GM18868 (cell line): ENCODE measurements around the gene EXT2.

ENCODE experiments used
- ATAC-seq: cut with Tn5 transposase; IDR thresholded peaks from one replicate; pipeline ENCODE4 v1.9.1; 2021; ENCODE audit warnings: mild to moderate bottlenecking, moderate library complexity; ENCODE audit not compliant: unreplicated experiment

The EXT2 gene

DNA sequence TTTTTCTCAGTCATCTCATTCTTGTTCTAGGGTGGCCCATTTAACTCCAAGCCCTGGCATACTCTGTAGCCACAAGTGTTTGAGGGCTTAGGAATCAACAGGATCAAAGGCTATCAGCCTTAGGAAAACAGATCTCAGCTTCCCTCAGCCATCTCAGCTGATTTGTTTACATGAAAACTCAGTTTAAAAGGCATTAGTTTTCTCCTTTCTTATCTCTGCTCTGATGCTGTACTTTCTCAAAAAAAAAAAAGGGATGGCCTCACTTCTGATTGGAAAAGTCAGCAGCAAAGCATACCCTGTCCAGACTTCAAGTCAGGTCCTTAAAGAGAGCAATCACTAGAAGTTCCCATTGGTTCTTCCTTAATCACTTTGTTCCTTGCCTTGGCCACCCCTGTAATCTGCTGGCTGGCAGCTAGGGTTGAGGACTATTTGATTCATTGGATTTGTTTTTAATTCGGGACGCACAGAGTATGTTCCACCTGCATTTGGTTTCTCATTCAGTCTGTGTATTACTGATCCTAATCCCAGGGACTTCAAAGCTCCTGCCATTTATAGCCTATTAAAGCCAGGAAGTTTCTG is 102.8 kb downstream of the EXT2 start:
- no peak for ATAC-seq

DNA sequence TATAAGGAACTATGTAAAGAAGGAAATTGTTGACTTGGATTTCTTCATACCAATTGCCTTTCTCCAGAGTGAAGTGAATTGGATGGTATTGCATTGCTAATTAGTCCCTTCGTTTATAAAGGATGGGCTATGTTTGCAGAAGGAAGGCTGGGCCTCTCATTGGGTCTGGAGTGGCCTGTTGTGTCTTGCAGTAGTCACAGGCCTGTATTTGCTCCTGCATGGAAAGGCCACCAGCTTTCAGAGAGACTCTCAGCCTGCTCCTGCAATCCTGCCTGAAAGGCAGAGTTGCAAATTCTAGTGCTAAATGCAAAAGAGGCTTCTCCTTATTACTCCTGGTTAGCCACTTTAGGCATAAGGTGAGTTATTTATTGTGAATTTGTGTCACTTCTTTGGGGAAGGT is 103.8 kb downstream of the EXT2 start:
- no peak for ATAC-seq

DNA sequence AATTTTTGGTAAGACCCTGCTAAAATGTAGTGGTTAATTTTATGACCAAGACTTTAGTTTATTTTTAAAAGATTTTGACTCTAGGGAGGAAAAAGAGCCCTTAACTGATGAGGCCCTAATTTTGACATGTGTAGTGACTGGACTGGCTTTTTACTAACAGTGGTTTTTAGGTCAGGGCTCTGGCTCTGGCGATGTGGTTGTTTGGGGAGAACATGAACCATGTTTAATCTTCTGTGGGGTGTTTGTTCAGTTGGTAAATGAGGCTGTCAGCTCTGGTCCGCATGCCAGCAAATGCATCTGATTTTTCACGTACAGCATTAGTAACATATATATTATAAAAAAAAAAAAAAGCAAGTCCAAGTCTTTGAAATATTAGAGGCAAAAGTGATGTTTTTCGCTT is 104.3 kb downstream of the EXT2 start:
- no peak for ATAC-seq

DNA sequence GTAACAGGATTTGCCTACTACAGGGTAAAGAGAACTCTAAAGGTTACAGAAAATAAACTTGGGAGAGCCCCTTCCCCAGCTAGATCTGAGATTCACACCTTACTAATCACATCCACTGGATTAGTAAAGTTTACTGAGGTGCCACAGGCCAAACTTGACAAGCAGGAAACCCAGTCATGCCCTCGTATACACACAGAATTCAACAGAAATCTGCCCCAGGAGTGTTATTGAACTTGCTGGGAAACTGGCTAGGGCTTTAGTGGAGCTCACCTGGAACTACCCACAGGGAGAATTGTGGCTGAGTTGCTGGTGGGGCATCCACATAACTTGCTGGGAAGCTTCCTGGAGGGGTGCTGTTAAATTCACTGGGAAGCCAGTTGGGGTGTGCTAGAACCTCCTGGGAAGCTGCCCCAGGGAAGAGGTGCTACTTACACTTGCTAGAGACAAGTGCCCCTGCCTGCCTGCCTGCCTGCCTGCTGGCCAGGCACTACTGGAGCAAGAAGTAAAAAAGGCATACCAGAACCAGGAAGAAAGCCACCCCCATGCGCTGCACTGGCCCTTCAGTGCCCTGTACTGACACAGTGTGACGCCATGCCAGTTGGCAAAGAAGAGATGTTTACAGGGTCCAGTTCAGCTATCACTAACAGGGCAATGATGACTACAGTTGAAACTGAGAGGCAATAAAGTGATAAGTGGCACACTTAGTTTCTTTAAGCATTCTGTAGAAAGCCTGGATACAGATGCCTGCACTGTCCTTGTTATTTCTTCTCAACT is 108.0 kb downstream of the EXT2 start:
- no peak for ATAC-seq

DNA sequence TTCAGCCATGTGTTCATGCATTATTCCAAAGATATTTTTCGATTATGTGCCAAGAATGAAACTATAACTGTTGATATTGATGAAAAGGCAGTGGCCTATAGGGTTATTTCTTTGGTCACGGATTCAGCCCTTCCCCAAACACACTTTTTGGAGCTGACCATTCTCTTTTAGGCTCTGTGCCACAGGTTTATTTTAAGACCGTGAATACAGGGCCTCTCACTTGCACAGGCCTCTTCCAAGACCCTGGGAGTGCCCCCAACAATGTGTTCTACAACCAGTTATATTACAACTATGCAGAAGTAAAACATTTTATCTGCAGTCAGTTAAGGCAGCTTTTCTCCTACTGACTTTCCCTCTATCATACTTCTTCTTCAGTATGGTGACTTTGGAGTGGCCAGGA is 109.9 kb downstream of the EXT2 start:
- ATAC-seq: no peak

- ATAC-seq: no peak
These were observed 110.4 kb downstream of the EXT2 start for GRCh38 chr11:44205836-44206235.

GRCh38 chr11:44207292-44207691 is 111.8 kb downstream of the EXT2 start:
- no peak for ATAC-seq

- no peak for ATAC-seq
These were observed 113.6 kb downstream of the EXT2 start for GRCh38 chr11:44208976-44209603.

GRCh38 chr11:44212128-44212527 is 116.7 kb downstream of the EXT2 start:
- no peak for ATAC-seq

GRCh38 chr11:44213148-44213547 is 117.7 kb downstream of the EXT2 start:
- no peak for ATAC-seq

- ATAC-seq: no peak
These were observed 122.0 kb downstream of the EXT2 start for GRCh38 chr11:44217432-44217831.

DNA sequence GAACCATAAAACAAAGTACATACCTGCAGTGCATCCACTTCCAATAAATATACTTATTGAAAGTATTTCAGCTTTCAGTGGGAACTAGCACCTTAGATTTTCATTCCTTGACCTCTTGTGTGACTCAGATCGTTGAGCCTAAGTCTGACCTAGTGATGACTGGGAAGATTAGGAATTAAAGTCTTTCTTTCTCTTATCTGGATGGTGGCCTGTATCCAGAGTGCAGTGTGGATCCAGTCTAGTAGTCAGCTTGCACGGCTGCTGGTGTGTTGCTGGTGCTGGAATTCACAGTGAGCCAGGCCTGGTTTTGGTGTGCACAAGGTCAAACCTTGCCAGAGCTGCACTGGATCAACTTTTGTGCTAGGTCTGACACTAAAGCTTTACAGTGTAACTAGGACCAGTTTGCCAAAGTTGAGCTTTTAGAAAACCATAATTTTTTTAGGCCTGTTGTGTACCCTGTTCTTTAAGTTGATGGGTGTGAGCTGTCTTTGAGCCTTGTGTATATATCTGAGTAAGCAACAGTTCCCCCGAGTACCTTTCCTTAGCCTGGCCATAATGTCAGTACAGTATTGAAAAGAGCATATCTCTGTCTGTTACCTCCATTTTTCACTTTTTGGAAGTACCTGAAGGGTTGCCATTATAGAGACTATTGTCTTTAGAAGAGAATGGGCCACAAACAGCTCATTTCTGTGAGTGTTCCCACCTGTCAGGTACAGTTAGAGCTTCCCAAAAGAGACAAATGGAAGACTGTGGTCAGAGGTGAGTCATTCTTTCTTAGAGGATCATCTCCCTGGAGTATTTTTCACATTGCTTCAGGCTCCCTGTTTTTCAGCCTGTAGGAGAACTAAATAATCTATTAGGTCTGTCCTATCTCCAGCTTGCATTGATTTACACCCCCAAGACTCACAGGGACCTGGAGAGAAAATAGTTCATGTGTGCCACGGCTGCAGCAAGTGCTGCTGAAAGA is 124.6 kb downstream of the EXT2 start:
- no peak for ATAC-seq

DNA sequence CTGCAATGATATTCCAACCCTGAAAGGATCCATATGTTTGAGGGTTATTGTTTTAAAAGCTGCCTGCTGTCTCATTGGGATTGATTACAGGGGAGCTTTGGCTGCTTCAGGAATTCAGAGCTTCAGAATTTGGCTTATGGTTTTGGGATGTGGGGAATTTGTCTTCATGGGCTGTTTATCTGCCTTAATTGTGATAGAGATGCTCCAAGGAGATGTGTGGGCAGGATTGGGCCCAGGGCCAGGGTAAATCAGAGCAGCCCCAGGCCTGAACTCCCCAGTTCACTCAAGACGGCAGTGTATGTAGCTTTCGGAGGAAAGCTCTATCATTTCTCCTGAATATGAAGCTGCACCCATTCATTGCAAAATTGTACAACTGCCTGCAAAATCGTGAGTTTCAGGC is 126.0 kb downstream of the EXT2 start:
- no peak for ATAC-seq

- ATAC-seq: no peak
These were observed 126.5 kb downstream of the EXT2 start for GRCh38 chr11:44221992-44222391.

DNA sequence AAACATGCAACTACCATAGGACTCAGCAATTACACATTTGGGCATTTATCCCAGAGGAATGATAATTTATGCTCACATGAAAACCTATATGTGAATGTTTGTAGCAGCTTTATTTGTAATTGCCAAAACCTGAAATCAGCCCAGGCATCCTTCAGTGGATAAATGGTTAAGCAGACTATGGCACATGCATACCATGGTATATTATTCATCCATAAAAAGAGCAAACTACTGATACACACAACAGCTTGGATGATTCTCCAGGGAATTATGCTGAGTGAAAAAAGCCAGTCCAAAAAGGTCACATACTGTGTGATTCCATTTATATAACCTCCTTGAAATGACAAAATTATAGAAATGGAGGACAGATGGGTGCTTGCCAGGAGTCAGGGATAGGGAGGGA is 127.8 kb downstream of the EXT2 start:
- ATAC-seq: no peak

GRCh38 chr11:44224867-44225501 is 129.5 kb downstream of the EXT2 start:
- no peak for ATAC-seq

DNA sequence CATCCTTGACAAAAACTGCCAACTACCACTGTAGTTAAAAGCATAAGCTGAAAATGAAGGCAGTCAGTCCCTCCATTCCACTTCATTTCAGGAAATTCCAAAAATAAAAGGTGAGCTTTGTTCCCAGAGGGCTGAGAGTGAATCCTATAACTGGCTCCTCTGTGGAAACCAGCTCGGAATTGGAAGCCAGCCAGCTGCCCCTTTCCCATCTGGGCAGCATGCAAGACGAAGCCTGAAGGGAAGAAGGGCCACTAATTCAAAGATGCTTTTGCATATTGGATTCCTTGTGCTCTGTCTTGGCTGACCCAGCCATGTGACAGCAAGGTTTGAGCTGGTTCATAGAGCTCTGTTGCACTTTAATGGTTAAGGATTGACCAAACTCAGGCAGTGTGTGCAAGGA is 131.0 kb downstream of the EXT2 start:
- no peak for ATAC-seq

GRCh38 chr11:44226945-44227344 is 131.5 kb downstream of the EXT2 start:
- ATAC-seq: no peak

DNA sequence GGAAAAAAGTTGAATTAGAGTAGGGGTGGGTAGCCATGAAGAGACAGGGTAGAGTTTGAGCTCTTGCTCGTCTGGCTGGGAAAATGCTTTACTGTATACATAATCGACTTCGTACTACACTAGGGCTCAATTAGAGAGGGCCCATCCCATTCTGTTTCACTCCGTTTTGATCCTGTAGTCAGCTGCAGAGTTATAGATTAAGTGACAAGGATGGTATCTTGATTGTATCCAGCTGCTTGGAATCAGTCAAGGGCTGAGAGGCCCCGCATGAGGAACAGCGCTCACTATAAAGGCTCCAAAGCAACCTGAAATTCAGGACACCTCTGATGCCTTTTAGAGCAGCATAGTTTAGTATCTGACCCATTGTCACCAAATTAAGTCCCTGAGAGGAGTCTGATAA is 132.9 kb downstream of the EXT2 start:
- ATAC-seq: no peak

GRCh38 chr11:44229098-44229497 is 133.6 kb downstream of the EXT2 start:
- ATAC-seq: no peak

DNA sequence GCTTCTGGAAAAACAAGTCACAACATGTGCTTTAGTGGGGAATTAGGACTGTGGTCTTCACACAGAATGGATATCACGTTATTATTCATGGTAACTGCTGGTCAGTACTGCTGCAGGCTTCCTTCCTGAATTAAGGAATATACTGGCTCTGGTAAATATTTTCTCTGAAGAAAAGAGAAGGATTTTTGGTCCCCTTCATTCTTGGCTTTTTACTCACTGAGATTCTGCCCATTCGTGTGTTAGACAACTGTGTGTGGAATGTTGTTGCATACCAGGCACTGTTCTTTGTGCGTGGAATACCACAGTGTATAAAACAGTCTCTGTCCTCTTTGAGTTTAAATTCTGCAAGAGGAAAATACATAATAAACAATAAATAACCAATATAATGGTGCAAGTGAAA is 134.1 kb downstream of the EXT2 start:
- ATAC-seq: no peak
